GM21447 (cell line): ENCODE data around the gene SDK1.
"Not testable (repeated sequence)": the region's sequence is repeated elsewhere in the genome, so short reads cannot be mapped to it uniquely, and the experiment has no call there.

ENCODE experiments used
- ATAC-seq: cut with Tn5 transposase; IDR thresholded peaks from one replicate; pipeline ENCODE4 v1.9.1; 2021; ENCODE audit not compliant: unreplicated experiment

The SDK1 gene

DNA sequence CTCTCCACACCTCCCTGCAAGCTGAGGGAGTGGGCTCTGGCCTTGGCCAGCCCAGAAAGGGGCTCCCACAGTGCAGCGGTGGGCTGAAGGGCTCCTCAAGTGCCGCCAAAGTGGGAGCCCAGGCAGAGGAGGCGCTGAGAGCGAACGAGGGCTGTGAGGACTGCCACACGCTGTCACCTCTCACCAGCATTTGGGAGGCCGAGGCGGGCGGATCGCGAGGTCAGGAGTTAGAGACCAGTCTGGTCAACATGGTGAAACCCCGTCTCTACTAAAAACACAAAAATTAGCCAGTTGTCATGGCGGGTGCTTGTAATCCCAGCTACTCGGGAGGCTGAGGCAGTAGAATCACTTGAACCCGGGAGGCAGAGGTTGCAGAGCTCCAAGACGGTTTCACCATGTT is 1013.3 kb downstream of the SDK1 start:
- ATAC-seq, result not testable (repeated sequence)
